Measurements from ENCODE around the gene OR5A2.

Gene OR5A2

GRCh38 chr11:59380263-59381059 lies 45.8 kb downstream of the OR5A2 start:
- peak; percentile 28 for DNase-seq (ENCODE audit: low spot score)

DNA sequence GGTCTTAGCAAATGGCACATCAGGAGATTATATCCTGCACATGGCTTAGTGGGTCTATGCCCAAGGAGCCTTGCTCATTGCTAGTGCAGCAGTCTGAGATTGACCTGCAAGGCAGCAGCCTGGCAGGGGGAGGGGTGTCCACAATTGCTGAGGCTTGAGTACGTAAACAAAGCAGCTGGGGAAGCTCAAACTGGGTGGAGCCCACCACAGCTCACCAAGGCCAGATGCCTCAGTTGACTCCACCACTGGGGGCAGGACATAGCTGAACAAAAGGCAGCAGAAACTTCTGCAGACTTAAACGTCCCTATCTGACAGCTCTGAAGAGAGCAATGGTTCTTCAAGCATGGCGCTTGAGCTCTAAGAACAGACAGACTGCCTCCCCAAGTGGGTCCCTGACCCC lies 53.9 kb downstream of the OR5A2 start:
- peak; percentile 31 for DNase-seq (ENCODE audit: low spot score)

DNA sequence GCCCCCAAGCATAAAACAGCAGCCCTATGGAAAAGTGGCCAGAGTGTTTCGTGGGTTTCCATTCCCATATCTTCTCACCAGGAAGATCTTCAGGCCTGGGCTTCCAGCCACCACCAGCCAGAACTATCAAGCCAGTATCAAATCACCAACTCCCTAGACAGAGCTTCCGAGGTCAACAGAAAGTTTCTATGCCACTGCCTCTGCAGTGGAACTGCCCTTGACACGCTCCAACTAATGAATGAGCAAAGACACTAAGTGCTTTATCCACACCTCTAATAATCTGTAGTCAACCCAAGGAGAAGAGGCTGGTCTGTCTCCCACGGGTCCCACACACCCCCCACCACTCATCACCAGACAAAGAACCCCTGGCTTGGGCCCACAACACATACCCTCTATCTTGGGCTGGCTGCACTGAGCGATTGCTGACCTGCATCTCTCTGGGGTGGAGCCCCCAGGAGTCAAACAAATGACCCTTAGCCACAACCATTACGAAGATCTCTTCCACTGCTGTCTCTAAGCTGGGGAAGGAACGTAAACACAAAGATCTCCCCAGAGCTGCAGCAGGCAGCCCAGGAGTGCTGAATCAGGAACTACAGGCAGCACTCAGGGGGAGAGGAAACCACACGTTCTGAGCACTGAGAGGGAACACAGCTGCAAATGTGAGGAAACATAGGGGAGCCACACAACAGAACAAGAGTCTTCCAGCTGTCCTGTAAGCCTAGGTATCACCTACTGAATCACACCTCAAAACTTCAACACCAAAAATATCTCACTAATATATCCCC lies 57.8 kb downstream of the OR5A2 start:
- peak; percentile 32 for DNase-seq (ENCODE audit: low spot score)

Data from NAMALWA (cell line).